Vagina (tissue), 2 donors: ENCODE results near the gene FABP2.

Experiments used
- POLR2AphosphoS5 ChIP-seq, 2 donors: sonication (generic); formaldehyde crosslinking; IDR thresholded peaks; one replicate each; pipeline ENCODE4 v1.9.0; 2017; ENCODE audit warnings: antibody characterized with exemption in 2 of 2, mild to moderate bottlenecking in 2 of 2, low read depth in 1 of 2; ENCODE audit not compliant: insufficient read depth in 1 of 2
- TF ChIP-seq, protein P1 (sequence below), 3 experiments: fragments of 450-650 bp in 2 of 3; fragments of 200-600 bp in 1 of 3; sonication (generic) in 1 of 3; IDR thresholded peaks; one replicate each; pipeline ENCODE4 v1.5.1; 2017 to 2019; ENCODE audit warnings: antibody characterized with exemption in 3 of 3, mild to moderate bottlenecking in 2 of 3, moderate library complexity in 2 of 3

DNA sequence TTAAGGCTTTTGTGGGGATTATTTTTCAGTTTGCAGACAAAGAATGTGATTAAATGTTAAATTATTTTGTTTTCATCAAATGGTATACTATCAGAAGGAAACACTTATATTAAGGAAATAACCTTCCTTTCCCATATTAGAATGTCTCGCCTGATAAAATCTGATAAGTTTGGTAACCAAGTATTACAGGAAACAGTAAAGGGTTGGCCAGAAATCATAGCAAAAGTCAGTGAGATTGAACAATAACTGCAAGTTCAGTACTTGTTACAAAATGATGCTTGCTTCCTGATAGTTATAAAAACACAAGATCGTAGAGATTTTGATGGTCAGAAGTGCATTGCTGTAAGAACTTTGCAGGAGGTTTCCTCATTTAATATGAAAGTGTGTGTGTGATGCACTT, 40.5 kb downstream of the FABP2 start:
- TF ChIP-seq, protein P1, sequence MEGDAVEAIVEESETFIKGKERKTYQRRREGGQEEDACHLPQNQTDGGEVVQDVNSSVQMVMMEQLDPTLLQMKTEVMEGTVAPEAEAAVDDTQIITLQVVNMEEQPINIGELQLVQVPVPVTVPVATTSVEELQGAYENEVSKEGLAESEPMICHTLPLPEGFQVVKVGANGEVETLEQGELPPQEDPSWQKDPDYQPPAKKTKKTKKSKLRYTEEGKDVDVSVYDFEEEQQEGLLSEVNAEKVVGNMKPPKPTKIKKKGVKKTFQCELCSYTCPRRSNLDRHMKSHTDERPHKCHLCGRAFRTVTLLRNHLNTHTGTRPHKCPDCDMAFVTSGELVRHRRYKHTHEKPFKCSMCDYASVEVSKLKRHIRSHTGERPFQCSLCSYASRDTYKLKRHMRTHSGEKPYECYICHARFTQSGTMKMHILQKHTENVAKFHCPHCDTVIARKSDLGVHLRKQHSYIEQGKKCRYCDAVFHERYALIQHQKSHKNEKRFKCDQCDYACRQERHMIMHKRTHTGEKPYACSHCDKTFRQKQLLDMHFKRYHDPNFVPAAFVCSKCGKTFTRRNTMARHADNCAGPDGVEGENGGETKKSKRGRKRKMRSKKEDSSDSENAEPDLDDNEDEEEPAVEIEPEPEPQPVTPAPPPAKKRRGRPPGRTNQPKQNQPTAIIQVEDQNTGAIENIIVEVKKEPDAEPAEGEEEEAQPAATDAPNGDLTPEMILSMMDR (IDR thresholded peaks at IDR 0.05): no peak
- no peak for TF ChIP-seq POLR2AphosphoS5 (IDR thresholded peaks at IDR 0.05; ENCODE audit: insufficient read depth in 1 of 2, low read depth in 1 of 2)
